HepG2 (cell line): ENCODE measurements around the gene YPEL5. TPM values are rescaled to one million over a fixed set of nuclear protein-coding genes. Genes with fewer than 3 reads are reported as not detected.

ENCODE experiments used
- ATAC-seq: fragments of 200-7000 bp; cut with Tn5 transposase; 3 replicates; pipeline ENCODE4 v1.9.1; 2020; ENCODE audit warnings: mild to moderate bottlenecking, moderate library complexity
- BruUV-seq: library from RNA; stranded (reverse); fragments of 400-500 nt; replicated peaks from 2 replicates; lab custom pipeline; 2021; lab: Mats Ljungman, UMichigan
- CTCF ChIA-PET: fragments of 300-600 bp; formaldehyde crosslinking; extraction: SDS; loops from one replicate; lab custom pipeline; 2021; ENCODE audit warnings: low total read pairs, inconsistent platforms, low intra/inter-chr PET ratio; lab: Yijun Ruan, JAX
- POLR2A ChIA-PET: fragments of 350-600 bp; sonication (Branson Sonifier 250); formaldehyde crosslinking; loops from one replicate; lab custom pipeline; 2020; ENCODE audit warnings: antibody characterized with exemption, inconsistent platforms; lab: Yijun Ruan, JAX
- DNase-seq: peaks from one replicate; pipeline ENCODE4 v3.0.0-alpha.2; 2015; ENCODE audit warnings: low spot score
- FAIRE-seq: peaks from 3 replicates; lab custom pipeline; 2011; peaks lifted over from hg19 to GRCh38; lab: Jason Lieb, UNC
- H2AFZ ChIP-seq: one replicate; pipeline ENCODE4 v1.6.1; 2011; ENCODE audit warnings: low read length, inconsistent platforms
- H3K27ac ChIP-seq: fragments of 300-600 bp; 3 replicates; pipeline ENCODE4 v1.8.0; 2011; ENCODE audit warnings: mixed run types, mild to moderate bottlenecking, mixed read lengths, low read length, inconsistent platforms; ENCODE audit not compliant: insufficient read depth; ENCODE audit errors: extremely low read length
- H3K27me3 ChIP-seq, 2 experiments: fragments of 200-600 bp in 1 of 2; 2 replicates in 1 of 2; 3 replicates in 1 of 2; pipeline versions ENCODE4 v1.6.0 to v1.8.0; 2011; ENCODE audit warnings: low read length in 2 of 2, mild to moderate bottlenecking in 2 of 2, moderate library complexity in 2 of 2, inconsistent platforms in 1 of 2; ENCODE audit not compliant: insufficient read depth in 2 of 2, control insufficient read depth in 1 of 2
- H3K36me3 ChIP-seq, 2 experiments: fragments of 200-600 bp in 1 of 2; replicated peaks in 1 of 2; 2 replicates in 1 of 2; 3 replicates in 1 of 2; pipeline versions ENCODE4 v1.5.1 to v1.8.0; 2011; ENCODE audit warnings: low read length in 2 of 2, inconsistent platforms in 1 of 2; ENCODE audit not compliant: insufficient read depth in 2 of 2, control insufficient read depth in 1 of 2
- H3K4me1 ChIP-seq: 2 replicates; pipeline ENCODE4 v1.5.1; 2012; ENCODE audit warnings: low read length, inconsistent platforms; ENCODE audit not compliant: insufficient read depth
- H3K4me2 ChIP-seq: 2 replicates; pipeline ENCODE4 v1.6.0; 2011; ENCODE audit warnings: low read depth, low read length, inconsistent platforms
- H3K4me3 ChIP-seq, 3 experiments: fragments of 200-600 bp in 1 of 3; sonication (generic), shearing (Covaris generic) in 1 of 3; replicated peaks in 1 of 3; 2 replicates each; pipeline ENCODE4 v1.5.1; 2011 to 2016; ENCODE audit warnings: low read length in 3 of 3, inconsistent platforms in 2 of 3, low read depth in 2 of 3, mild to moderate bottlenecking in 2 of 3, control low read depth in 1 of 3, mixed read lengths in 1 of 3; ENCODE audit not compliant: insufficient read depth in 1 of 3
- H3K79me2 ChIP-seq: one replicate; pipeline ENCODE4 v1.6.1; 2011; ENCODE audit warnings: low read length, inconsistent platforms; ENCODE audit not compliant: insufficient read depth
- H3K9ac ChIP-seq: 2 replicates; pipeline ENCODE4 v1.6.0; 2011; ENCODE audit warnings: mild to moderate bottlenecking, low read depth, low read length, inconsistent platforms; ENCODE audit not compliant: insufficient read depth
- H3K9me3 ChIP-seq: 2 replicates; pipeline ENCODE4 v1.5.1; 2012; ENCODE audit warnings: mild to moderate bottlenecking, low read length
- H4K20me1 ChIP-seq: 2 replicates; pipeline ENCODE4 v1.6.0; 2011; ENCODE audit warnings: inconsistent platforms, mild to moderate bottlenecking, low read length, moderate library complexity; ENCODE audit not compliant: insufficient read depth
- GATA4 ChIP-seq: sonication (generic); IDR thresholded peaks from 2 replicates; pipeline ENCODE4 v1.6.1; 2016; ENCODE audit warnings: antibody characterized with exemption, low read depth, borderline replicate concordance
- HNF4A ChIP-seq: sonication (generic); formaldehyde crosslinking; IDR thresholded peaks from 2 replicates; pipeline ENCODE4 v1.4.0; 2020; ENCODE audit warnings: missing genetic modification reagents
- NPAS2 ChIP-seq: sonication (generic); formaldehyde crosslinking; IDR thresholded peaks from 2 replicates; pipeline ENCODE4 v1.8.0; 2022; ENCODE audit warnings: mild to moderate bottlenecking, missing genetic modification reagents, borderline replicate concordance
- SIN3B ChIP-seq: fragments of 150-350 bp; IDR thresholded peaks from 2 replicates; pipeline ENCODE4 v1.6.1; 2014; ENCODE audit warnings: low read length
- TOE1 ChIP-seq: sonication (generic); formaldehyde crosslinking; IDR thresholded peaks from 2 replicates; pipeline ENCODE4 v1.4.0; 2020; ENCODE audit warnings: mild to moderate bottlenecking, missing genetic modification reagents
- ZNF276 ChIP-seq: sonication (generic); formaldehyde crosslinking; IDR thresholded peaks from 2 replicates; pipeline ENCODE4 v1.4.0; 2020; ENCODE audit warnings: mild to moderate bottlenecking, low read depth, missing genetic modification reagents
- ZNF788 ChIP-seq: sonication (generic); formaldehyde crosslinking; IDR thresholded peaks from 2 replicates; pipeline ENCODE4 v1.5.0; 2020; ENCODE audit warnings: mild to moderate bottlenecking, missing genetic modification reagents, borderline replicate concordance
- WGBS: methylation state at CpG from one replicate; pipeline ENCODE4 v1.1.6; 2017; ENCODE audit warnings: low lambda C conversion rate; 5-methylcytosine and 5-hydroxymethylcytosine counted together
- in situ Hi-C: cut with HindIII; loops from 2 replicates; pipeline ENCODE4 v1.10.0; 2017; ENCODE audit warnings: low pct_unique_long_range_greater_than_20kb; ENCODE audit not compliant: extremely low pct_ligation_motif_present
- intact Hi-C: fragments of 100-400 bp; cut with micrococcal nuclease; formaldehyde crosslinking; loops from one replicate; pipeline ENCODE4 v1.10.0; 2022; ENCODE audit not compliant: unreplicated experiment
- polyA plus RNA-seq, 8 experiments: library from polyadenylated mRNA; depleted of rRNA in 3 of 8; stranded (reverse) in 7 of 8; unstranded in 1 of 8; fragments of >200 nt; fragmentation: Illumina TruSeq in 4 of 8; extraction: Trizol in 4 of 8; gene quantifications; 2 replicates each; pipeline versions ENCODE4 v1.2.1 to v1.2.3, GENCODE V29; 2011 to 2016; ENCODE audit warnings: low read depth in 4 of 8, missing spikeins in 1 of 8, mixed read lengths in 1 of 8; ENCODE audit not compliant: insufficient read depth in 1 of 8
- total RNA-seq, 5 experiments: library from RNA; depleted of rRNA; stranded (reverse); fragments of >200 nt; fragmentation: Illumina TruSeq; extraction: Trizol; gene quantifications; 2 replicates each; pipeline ENCODE4 v1.2.3, GENCODE V29; 2016; ENCODE audit warnings: low read depth in 1 of 5
- TF ChIP-seq, protein P1 (sequence below): sonication (generic); formaldehyde crosslinking; IDR thresholded peaks from 2 replicates; pipeline ENCODE4 v1.8.1; 2022; ENCODE audit warnings: mild to moderate bottlenecking, missing genetic modification reagents
- TF ChIP-seq, protein P2 (sequence below): sonication (generic); formaldehyde crosslinking; IDR thresholded peaks from 2 replicates; pipeline ENCODE4 v1.4.0; 2020; ENCODE audit warnings: missing genetic modification reagents
- TF ChIP-seq, protein P3 (sequence below): fragments of 450-650 bp; IDR thresholded peaks from 2 replicates; pipeline ENCODE4 v1.6.1; 2017

YPEL5 gene
- total and polyA plus RNA-seq, 2 of the 13 experiments (the other 11 are each of a cell fraction or from before 2014, with no cell fraction given) = 12.7 to 49.7 TPM

DNA sequence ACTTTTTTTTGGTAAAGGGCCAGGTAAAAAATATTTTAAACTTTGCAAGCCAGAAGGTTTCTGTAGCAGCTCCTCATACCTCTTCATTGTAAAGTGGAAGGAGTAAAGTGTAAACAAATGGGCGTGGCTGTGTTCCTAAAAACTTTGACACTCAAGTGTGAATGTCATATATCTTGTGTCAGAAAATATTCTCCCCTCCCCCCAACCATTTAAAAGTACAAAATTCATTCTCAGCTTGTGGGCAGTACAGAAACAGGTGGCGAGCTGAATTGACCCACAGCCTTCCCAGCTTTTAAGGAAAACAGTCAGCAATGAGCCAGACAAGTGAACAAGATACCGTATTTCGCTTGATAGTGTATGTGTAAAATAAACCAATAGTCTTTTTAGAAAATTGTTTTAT, 4.0 kb downstream of the YPEL5 start:
- no TSS peak for BruUV-seq
- Histone ChIP-seq H3K36me3 (no peaks in the 10 kb centered on the region), H3K4me2 (no peak overlapping the region), H3K4me1 (peaks cover 45% of the 10 kb centered on the region), H3K27ac (no peak overlapping the region), H2AFZ (no peak overlapping the region), H3K9ac (no peak overlapping the region), H3K79me2 (no peaks in the 10 kb centered on the region), H4K20me1 (peaks cover 15% of the 10 kb centered on the region; the same call in 1 of the 2 replicates), H3K27me3 (peaks cover under 1 to 1% of the 10 kb centered on the region in 2 experiments; a peak in 1 of 5 replicates), H3K9me3 (no peaks in the 10 kb centered on the region), H3K4me3 (no peak overlapping the region)
- no peak for DNase-seq
- ChIA-PET CTCF (no interaction called here), POLR2A (no interaction called here)
- FAIRE-seq = no peak
- intact Hi-C loops = no loop called here
- ATAC-seq = no peak
- in situ Hi-C loops = no loop called here
- TF ChIP-seq TOE1 (CRISPR knock-in tag) = no peak
- no peak for TF ChIP-seq GATA4
- TF ChIP-seq, protein P1, sequence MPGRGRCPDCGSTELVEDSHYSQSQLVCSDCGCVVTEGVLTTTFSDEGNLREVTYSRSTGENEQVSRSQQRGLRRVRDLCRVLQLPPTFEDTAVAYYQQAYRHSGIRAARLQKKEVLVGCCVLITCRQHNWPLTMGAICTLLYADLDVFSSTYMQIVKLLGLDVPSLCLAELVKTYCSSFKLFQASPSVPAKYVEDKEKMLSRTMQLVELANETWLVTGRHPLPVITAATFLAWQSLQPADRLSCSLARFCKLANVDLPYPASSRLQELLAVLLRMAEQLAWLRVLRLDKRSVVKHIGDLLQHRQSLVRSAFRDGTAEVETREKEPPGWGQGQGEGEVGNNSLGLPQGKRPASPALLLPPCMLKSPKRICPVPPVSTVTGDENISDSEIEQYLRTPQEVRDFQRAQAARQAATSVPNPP (CRISPR knock-in tag) = no peak
- no peak for TF ChIP-seq NPAS2 (CRISPR knock-in tag)
- WGBS = 90% methylated on average over 4 of the region's 4 CpGs

- Histone ChIP-seq H4K20me1 (peaks cover 15% of the 10 kb centered on the region; the same call in 1 of the 2 replicates), H3K79me2 (no peaks in the 10 kb centered on the region), H3K9ac (no peak overlapping the region), H3K4me3 (no peak overlapping the region), H3K27me3 (no peaks in the 10 kb centered on the region), H3K27ac (no peak overlapping the region), H3K36me3 (peaks cover 2 to 7% of the 10 kb centered on the region in 2 experiments; a peak in 3 of 5 replicates), H2AFZ (no peak overlapping the region), H3K9me3 (no peaks in the 10 kb centered on the region), H3K4me2 (no peak overlapping the region), H3K4me1 (peaks cover 46% of the 10 kb centered on the region)
- no TSS peak for BruUV-seq
- intact Hi-C loops (no loop called here), in situ Hi-C loops (no loop called here)
- POLR2A ChIA-PET = no interaction called here
- no peak for TF ChIP-seq HNF4A (CRISPR knock-in tag)
- TF ChIP-seq ZNF276 (CRISPR knock-in tag) = no peak
- TF ChIP-seq, protein P2, sequence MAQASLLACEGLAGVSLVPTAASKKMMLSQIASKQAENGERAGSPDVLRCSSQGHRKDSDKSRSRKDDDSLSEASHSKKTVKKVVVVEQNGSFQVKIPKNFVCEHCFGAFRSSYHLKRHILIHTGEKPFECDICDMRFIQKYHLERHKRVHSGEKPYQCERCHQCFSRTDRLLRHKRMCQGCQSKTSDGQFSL = no peak
- TF ChIP-seq SIN3B = no peak
- no peak for TF ChIP-seq ZNF788 (CRISPR knock-in tag)
- TF ChIP-seq, protein P3, sequence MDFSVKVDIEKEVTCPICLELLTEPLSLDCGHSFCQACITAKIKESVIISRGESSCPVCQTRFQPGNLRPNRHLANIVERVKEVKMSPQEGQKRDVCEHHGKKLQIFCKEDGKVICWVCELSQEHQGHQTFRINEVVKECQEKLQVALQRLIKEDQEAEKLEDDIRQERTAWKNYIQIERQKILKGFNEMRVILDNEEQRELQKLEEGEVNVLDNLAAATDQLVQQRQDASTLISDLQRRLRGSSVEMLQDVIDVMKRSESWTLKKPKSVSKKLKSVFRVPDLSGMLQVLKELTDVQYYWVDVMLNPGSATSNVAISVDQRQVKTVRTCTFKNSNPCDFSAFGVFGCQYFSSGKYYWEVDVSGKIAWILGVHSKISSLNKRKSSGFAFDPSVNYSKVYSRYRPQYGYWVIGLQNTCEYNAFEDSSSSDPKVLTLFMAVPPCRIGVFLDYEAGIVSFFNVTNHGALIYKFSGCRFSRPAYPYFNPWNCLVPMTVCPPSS = no peak
- CTCF ChIA-PET = no interaction called here
- 98% methylated on average over 1 of the region's 1 CpG for WGBS
- no peak for FAIRE-seq
- no peak for DNase-seq
- ATAC-seq = no peak
These were observed 5.6 kb downstream of the YPEL5 start for GRCh38 chr2:30152385-30152784.
